Activated CD8-positive, alpha-beta T cell treated with anti-CD3 and anti-CD28 coated beads for 36 hours (primary cell): Measurements from ENCODE around the gene ETNPPL. TPM values are rescaled to one million over a fixed set of nuclear protein-coding genes. Genes with fewer than 3 reads are reported as not detected.

Source experiments
- ATAC-seq: fragments of 200-7000 bp; cut with Tn5 transposase; one replicate; pipeline ENCODE4 v1.10.0; 2021; ENCODE audit warnings: mild to moderate bottlenecking, moderate library complexity
- CTCF ChIA-PET: fragments of 350-600 bp; sonication (Branson Sonifier 250); formaldehyde crosslinking; loops from one replicate; lab custom pipeline; 2021; ENCODE audit warnings: antibody characterized with exemption; lab: Charles Lee
- POLR2A ChIA-PET: fragments of 350-600 bp; sonication (Branson Sonifier 250); formaldehyde crosslinking; loops from one replicate; lab custom pipeline; 2021; ENCODE audit warnings: antibody characterized with exemption; lab: Charles Lee
- DNase-seq: peaks from one replicate; pipeline ENCODE4 v3.0.0-alpha.2; 2020
- H3K27ac Mint-ChIP-seq: one replicate; pipeline ENCODE4 v1.8.0; 2021; ENCODE audit warnings: mild to moderate bottlenecking, mixed read lengths
- H3K27me3 Mint-ChIP-seq: one replicate; pipeline ENCODE4 v1.8.0; 2021; ENCODE audit warnings: mixed read lengths
- H3K36me3 Mint-ChIP-seq: one replicate; pipeline ENCODE4 v1.8.0; 2021; ENCODE audit warnings: low read depth, mixed read lengths
- H3K4me1 Mint-ChIP-seq: one replicate; pipeline ENCODE4 v1.8.0; 2021; ENCODE audit warnings: low read depth, mixed read lengths
- H3K4me3 Mint-ChIP-seq: one replicate; pipeline ENCODE4 v1.8.0; 2021; ENCODE audit warnings: mild to moderate bottlenecking, moderate library complexity, mixed read lengths
- H3K9me3 Mint-ChIP-seq: one replicate; pipeline ENCODE4 v1.8.0; 2021; ENCODE audit warnings: mixed read lengths
- intact Hi-C: fragments of 100-400 bp; cut with micrococcal nuclease; formaldehyde crosslinking; loops from one replicate; pipeline ENCODE4 v1.10.0; 2022
- total RNA-seq, 2 experiments: library from RNA; stranded (reverse); gene quantifications; one replicate each; pipeline ENCODE4 v1.2.3, GENCODE V29; 2021
- TF ChIP-seq, protein P1 (sequence below): fragments of 200-600 bp; IDR thresholded peaks from one replicate; pipeline ENCODE4 v1.8.0; 2022; ENCODE audit warnings: antibody characterized with exemption, mild to moderate bottlenecking

Gene ETNPPL
- total RNA-seq, 2 experiments from 2014 or later = not detected

DNA sequence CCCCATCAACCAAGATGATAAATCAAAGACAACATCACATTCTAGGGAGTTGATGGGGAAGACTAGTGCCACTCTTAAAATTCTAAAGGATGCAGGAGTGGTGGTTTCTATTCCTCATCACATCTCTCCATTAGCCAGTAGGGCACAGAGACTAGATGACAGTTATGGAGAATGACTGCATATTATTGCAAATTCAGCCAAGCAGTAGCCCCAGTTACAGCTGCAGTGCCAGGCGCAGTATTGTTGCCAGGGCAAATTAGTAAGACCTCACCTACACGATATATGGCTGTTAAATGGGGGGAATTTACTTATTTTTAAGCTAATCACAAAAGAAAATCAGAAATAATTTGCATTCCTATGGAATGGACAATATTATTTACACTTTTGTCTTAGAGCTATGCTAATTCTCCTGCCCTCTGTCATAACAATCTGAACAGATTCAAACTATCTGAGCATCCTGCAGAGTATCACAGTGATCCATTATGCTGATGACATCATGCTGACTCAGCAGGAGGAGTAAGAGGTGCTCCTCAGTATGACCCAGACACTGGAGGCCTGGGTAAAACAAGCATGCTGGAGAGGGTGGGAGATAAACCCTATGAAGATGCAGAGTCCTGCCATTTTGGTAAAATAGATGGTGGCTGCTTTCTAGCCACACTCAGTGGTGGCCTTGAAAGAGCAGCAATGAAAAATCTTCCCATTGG lies 24.7 kb downstream of the ETNPPL start:
- ATAC-seq (no peak), DNase-seq (no peak)
- ChIA-PET POLR2A (interaction anchor here (0.6 kb wide), 1 partner anchor 34 kb away, joined by 4 read pairs; no protein-coding TSS in a partner anchor), CTCF (no interaction called here)
- Mint-ChIP-seq H3K36me3 (no peaks in the 10 kb centered on the region), H3K27me3 (peaks cover 3% of the 10 kb centered on the region), H3K4me3 (no peak overlapping the region), H3K9me3 (no peaks in the 10 kb centered on the region), H3K27ac (no peak overlapping the region), H3K4me1 (no peaks in the 10 kb centered on the region)
- TF ChIP-seq, protein P1, sequence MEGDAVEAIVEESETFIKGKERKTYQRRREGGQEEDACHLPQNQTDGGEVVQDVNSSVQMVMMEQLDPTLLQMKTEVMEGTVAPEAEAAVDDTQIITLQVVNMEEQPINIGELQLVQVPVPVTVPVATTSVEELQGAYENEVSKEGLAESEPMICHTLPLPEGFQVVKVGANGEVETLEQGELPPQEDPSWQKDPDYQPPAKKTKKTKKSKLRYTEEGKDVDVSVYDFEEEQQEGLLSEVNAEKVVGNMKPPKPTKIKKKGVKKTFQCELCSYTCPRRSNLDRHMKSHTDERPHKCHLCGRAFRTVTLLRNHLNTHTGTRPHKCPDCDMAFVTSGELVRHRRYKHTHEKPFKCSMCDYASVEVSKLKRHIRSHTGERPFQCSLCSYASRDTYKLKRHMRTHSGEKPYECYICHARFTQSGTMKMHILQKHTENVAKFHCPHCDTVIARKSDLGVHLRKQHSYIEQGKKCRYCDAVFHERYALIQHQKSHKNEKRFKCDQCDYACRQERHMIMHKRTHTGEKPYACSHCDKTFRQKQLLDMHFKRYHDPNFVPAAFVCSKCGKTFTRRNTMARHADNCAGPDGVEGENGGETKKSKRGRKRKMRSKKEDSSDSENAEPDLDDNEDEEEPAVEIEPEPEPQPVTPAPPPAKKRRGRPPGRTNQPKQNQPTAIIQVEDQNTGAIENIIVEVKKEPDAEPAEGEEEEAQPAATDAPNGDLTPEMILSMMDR = no peak
- intact Hi-C loops = no loop called here

DNA sequence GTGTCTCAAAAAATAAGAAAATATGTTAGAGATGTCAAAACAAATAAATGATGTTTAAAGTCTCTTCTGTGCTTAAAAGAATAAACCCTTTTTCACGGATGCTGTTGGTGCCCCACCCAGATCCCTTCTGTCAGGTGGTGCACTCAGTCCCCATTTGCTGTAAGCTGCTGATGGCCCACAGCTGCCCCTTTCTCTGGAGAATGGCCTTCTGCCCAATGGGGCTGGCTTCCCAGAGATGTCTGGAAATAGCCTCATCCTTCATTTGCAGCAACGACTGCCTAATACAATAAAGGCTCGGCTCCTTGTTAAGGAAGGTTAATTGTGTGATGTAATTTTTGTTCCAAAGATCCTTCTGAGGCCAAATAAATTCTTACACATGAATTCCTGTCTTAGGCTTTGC lies 31.8 kb downstream of the ETNPPL start:
- ChIA-PET CTCF (no interaction called here), POLR2A (no interaction called here)
- Mint-ChIP-seq H3K9me3 (peaks cover 6% of the 10 kb centered on the region), H3K36me3 (no peaks in the 10 kb centered on the region), H3K27me3 (peaks cover 2% of the 10 kb centered on the region), H3K27ac (no peak overlapping the region), H3K4me1 (no peaks in the 10 kb centered on the region), H3K4me3 (no peak overlapping the region)
- TF ChIP-seq, protein P1 = no peak
- no peak for ATAC-seq
- no peak for DNase-seq
- intact Hi-C loops = no loop called here

DNA sequence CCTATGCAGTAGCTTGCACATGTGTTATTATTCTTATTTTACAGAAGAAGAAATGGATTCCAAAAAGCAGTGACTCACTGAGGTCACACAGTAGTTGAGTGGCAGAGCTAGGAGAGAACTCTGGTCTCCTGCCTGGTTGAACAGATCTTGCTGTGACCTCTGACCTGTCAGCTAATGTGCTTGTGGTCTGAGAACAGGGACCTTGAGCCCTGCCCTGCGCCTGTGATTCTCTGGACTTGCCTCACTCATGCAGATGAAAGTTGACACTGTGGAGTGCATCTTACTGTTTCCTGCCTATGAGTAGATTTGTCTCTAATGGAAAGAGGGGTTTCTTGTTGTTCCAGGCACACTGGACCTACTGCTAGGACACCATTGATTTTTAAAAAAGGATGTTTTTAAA lies 32.3 kb downstream of the ETNPPL start:
- POLR2A ChIA-PET = no interaction called here
- Mint-ChIP-seq H3K36me3 (no peaks in the 10 kb centered on the region), H3K27me3 (peaks cover 2% of the 10 kb centered on the region), H3K4me1 (no peaks in the 10 kb centered on the region), H3K9me3 (peaks cover 6% of the 10 kb centered on the region), H3K27ac (no peak overlapping the region), H3K4me3 (no peak overlapping the region)
- no peak for DNase-seq
- CTCF ChIA-PET = no interaction called here
- no peak for ATAC-seq
- TF ChIP-seq, protein P1 = no peak
- intact Hi-C loops = no loop called here

DNA sequence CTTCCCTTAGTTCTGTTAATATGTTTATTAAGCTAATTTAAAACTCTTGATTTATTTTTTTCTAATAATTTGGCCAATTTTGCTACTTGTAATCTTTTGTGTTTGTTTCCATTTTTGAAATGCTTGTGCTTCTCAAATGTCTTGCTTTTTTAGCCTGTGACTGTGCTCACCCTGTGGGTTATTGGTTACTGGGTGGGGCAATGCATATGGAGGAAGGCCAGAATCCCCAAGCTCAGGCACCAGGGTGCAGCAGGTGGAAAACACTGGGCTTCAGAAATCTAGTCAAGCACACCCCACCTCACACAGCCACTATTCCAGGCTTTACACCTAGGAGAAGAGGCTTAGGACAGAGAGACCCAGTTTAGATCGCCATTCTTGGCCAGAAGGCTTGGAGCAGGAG lies 33.1 kb downstream of the ETNPPL start:
- ATAC-seq (no peak), DNase-seq (no peak)
- peaks cover 2% of the 10 kb centered on the region for H3K27me3 Mint-ChIP-seq
- H3K36me3 Mint-ChIP-seq = no peaks in the 10 kb centered on the region
- TF ChIP-seq, protein P1 = no peak
- H3K4me3 Mint-ChIP-seq = no peak overlapping the region
- no peaks in the 10 kb centered on the region for H3K4me1 Mint-ChIP-seq
- H3K27ac Mint-ChIP-seq = no peak overlapping the region
- ChIA-PET POLR2A (no interaction called here), CTCF (no interaction called here)
- intact Hi-C loops = no loop called here
- peaks cover 8% of the 10 kb centered on the region for H3K9me3 Mint-ChIP-seq

DNA sequence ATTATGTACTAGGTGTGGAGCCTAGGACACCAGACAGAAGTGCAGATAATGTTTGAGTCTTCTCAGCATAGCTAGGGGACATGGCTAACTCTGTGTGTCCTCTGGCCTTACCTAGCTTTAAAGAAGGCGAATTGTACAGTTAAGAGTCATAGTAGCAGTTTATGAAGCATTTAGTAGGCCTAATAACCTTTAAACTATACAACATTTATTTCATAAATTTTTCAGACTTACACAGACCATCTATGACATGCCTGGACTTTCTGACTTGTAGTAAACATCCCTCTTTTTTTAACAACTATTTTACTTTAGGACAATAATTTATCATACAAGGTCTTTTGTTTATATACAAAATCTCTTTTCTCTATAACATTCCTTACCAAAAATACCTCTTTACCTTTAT lies 37.4 kb downstream of the ETNPPL start:
- Mint-ChIP-seq H3K4me3 (no peak overlapping the region), H3K36me3 (peaks cover 2% of the 10 kb centered on the region), H3K27me3 (no peaks in the 10 kb centered on the region), H3K9me3 (peaks cover 11% of the 10 kb centered on the region), H3K27ac (no peak overlapping the region), H3K4me1 (no peaks in the 10 kb centered on the region)
- DNase-seq (no peak), ATAC-seq (no peak)
- TF ChIP-seq, protein P1 = no peak
- CTCF ChIA-PET = no interaction called here
- intact Hi-C loops = no loop called here
- POLR2A ChIA-PET = no interaction called here
